Muscle of arm (tissue), 12 donors: Measurements from ENCODE around the gene BIRC2. TPM values are rescaled to one million over a fixed set of nuclear protein-coding genes. Genes with fewer than 3 reads are reported as not detected.

Experiments
- polyA plus RNA-seq, 12 donors: library from polyadenylated mRNA; unstranded; fragments of 120-200 nt; gene quantifications; one replicate each; pipeline ENCODE4 v1.2.1, GENCODE V29; 2013; ENCODE audit not compliant: insufficient read length in 12 of 12

The BIRC2 gene
- polyA plus RNA-seq, 12 donors: 37.5 to 63.8 (median 51.8) TPM; not detected in 1

Other genes with a start within 250 kb of the BIRC2 start
- gene YAP1, start 236.8 kb upstream of the BIRC2 start, polyA plus RNA-seq: 100 to 1,000 TPM in 2 of 12 donors, 10 to 100 TPM in 9, not detected in 1; 64.0 to 127 (median 89.4) TPM
- gene BIRC3, start 29.7 kb upstream of the BIRC2 start, polyA plus RNA-seq: 1 to 10 TPM in 7 of 12 donors, under 1 TPM in 4, not detected in 1; 0.74 to 7.6 (median 1.6) TPM
- gene TMEM123, start 105.6 kb downstream of the BIRC2 start, polyA plus RNA-seq: 100 to 1,000 TPM in 11 of 12 donors, not detected in 1; 150 to 233 (median 194) TPM
- not detected for gene MMP7, start 183.5 kb downstream of the BIRC2 start, polyA plus RNA-seq